ENCODE data around the gene CEP112. TPM values are rescaled to one million over a fixed set of nuclear protein-coding genes. Genes with fewer than 3 reads are reported as not detected.

CEP112 gene
- total RNA-seq, 1 donor from 2014 or later, result 14.5 TPM

- no peaks in the 10 kb centered on the region for H3K9me3 ChIP-seq (replicated peaks)
- no peaks in the 10 kb centered on the region for H3K27me3 ChIP-seq (ENCODE audit: low read depth)
- TF ChIP-seq, protein P1, sequence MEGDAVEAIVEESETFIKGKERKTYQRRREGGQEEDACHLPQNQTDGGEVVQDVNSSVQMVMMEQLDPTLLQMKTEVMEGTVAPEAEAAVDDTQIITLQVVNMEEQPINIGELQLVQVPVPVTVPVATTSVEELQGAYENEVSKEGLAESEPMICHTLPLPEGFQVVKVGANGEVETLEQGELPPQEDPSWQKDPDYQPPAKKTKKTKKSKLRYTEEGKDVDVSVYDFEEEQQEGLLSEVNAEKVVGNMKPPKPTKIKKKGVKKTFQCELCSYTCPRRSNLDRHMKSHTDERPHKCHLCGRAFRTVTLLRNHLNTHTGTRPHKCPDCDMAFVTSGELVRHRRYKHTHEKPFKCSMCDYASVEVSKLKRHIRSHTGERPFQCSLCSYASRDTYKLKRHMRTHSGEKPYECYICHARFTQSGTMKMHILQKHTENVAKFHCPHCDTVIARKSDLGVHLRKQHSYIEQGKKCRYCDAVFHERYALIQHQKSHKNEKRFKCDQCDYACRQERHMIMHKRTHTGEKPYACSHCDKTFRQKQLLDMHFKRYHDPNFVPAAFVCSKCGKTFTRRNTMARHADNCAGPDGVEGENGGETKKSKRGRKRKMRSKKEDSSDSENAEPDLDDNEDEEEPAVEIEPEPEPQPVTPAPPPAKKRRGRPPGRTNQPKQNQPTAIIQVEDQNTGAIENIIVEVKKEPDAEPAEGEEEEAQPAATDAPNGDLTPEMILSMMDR (IDR thresholded peaks at IDR 0.05; ENCODE audit: borderline replicate concordance), result no peak
- peaks cover 10% of the 10 kb centered on the region for H3K4me1 ChIP-seq
- no peak overlapping the region for H3K27ac ChIP-seq (replicated peaks)
- no peaks in the 10 kb centered on the region for H3K36me3 ChIP-seq
- no peak overlapping the region for H3K4me3 ChIP-seq
- intact Hi-C loops (cut with micrococcal nuclease), result loop anchor here (2.0 kb wide), 1 partner anchor 28 kb away; no protein-coding TSS in a partner anchor
- DNase-seq, result no peak
Measured at GRCh38 chr17:65745241-65745640, 446.7 kb downstream of the CEP112 start.

- DNase-seq, result no peak
- H3K36me3 ChIP-seq, result peaks cover 9% of the 10 kb centered on the region
- TF ChIP-seq, protein P1 (IDR thresholded peaks at IDR 0.05; ENCODE audit: borderline replicate concordance), result no peak
- H3K27ac ChIP-seq (replicated peaks), result peak overlapping the region; percentile 38
- intact Hi-C loops (cut with micrococcal nuclease), result no loop called here
- no peaks in the 10 kb centered on the region for H3K27me3 ChIP-seq (ENCODE audit: low read depth)
- H3K4me1 ChIP-seq, result peaks cover 8% of the 10 kb centered on the region
- H3K9me3 ChIP-seq (replicated peaks), result peaks cover 12% of the 10 kb centered on the region
- no peak overlapping the region for H3K4me3 ChIP-seq
Measured at GRCh38 chr17:65743308-65743655, 448.7 kb downstream of the CEP112 start.

- peaks cover 12% of the 10 kb centered on the region for H3K9me3 ChIP-seq (replicated peaks)
- peaks cover 8% of the 10 kb centered on the region for H3K4me1 ChIP-seq
- peaks cover 9% of the 10 kb centered on the region for H3K36me3 ChIP-seq
- no peak overlapping the region for H3K4me3 ChIP-seq
- intact Hi-C loops (cut with micrococcal nuclease), result no loop called here
- peak overlapping the region; percentile 38 for H3K27ac ChIP-seq (replicated peaks)
- no peak for DNase-seq
- no peaks in the 10 kb centered on the region for H3K27me3 ChIP-seq (ENCODE audit: low read depth)
- TF ChIP-seq, protein P1 (IDR thresholded peaks at IDR 0.05; ENCODE audit: borderline replicate concordance), result no peak
Measured at GRCh38 chr17:65742403-65743307, 449.3 kb downstream of the CEP112 start.

GRCh38 chr17:65741710-65742109 is 450.2 kb downstream of the CEP112 start:
- no peak for DNase-seq
- H3K36me3 ChIP-seq, result peaks cover 9% of the 10 kb centered on the region
- H3K27me3 ChIP-seq (ENCODE audit: low read depth), result no peaks in the 10 kb centered on the region
- H3K4me1 ChIP-seq, result peaks cover 14% of the 10 kb centered on the region
- TF ChIP-seq, protein P1 (IDR thresholded peaks at IDR 0.05; ENCODE audit: borderline replicate concordance), result no peak
- no peak overlapping the region for H3K27ac ChIP-seq (replicated peaks)
- H3K4me3 ChIP-seq, result no peak overlapping the region
- peaks cover 12% of the 10 kb centered on the region for H3K9me3 ChIP-seq (replicated peaks)
- intact Hi-C loops (cut with micrococcal nuclease), result no loop called here

- TF ChIP-seq, protein P1 (IDR thresholded peaks at IDR 0.05; ENCODE audit: borderline replicate concordance), result no peak
- intact Hi-C loops (cut with micrococcal nuclease), result no loop called here
- no peak overlapping the region for H3K4me3 ChIP-seq
- H3K27me3 ChIP-seq (ENCODE audit: low read depth), result no peaks in the 10 kb centered on the region
- peaks cover 12% of the 10 kb centered on the region for H3K9me3 ChIP-seq (replicated peaks)
- no peak for DNase-seq
- peaks cover 9% of the 10 kb centered on the region for H3K36me3 ChIP-seq
- H3K4me1 ChIP-seq, result peaks cover 7% of the 10 kb centered on the region
- H3K27ac ChIP-seq (replicated peaks), result no peak overlapping the region
Measured at GRCh38 chr17:65739034-65739433, 452.9 kb downstream of the CEP112 start.
